ENCODE measurements around the gene NOD2. TPM values are rescaled to one million over a fixed set of nuclear protein-coding genes. Genes with fewer than 3 reads are reported as not detected.

The NOD2 gene
- total RNA-seq, 1 donor from 2014 or later: 0.52 TPM

GRCh38 chr16:50717091-50717490 is 23.7 kb downstream of the NOD2 start:
- H3K9me3 ChIP-seq (replicated peaks): no peaks in the 10 kb centered on the region
- no peak overlapping the region for H3K4me3 ChIP-seq
- H3K36me3 ChIP-seq: no peaks in the 10 kb centered on the region
- H3K27me3 ChIP-seq (ENCODE audit: low read depth): peaks cover 21% of the 10 kb centered on the region
- TF ChIP-seq CTCF (IDR thresholded peaks at IDR 0.05; ENCODE audit: borderline replicate concordance): no peak
- H3K27ac ChIP-seq (replicated peaks): no peak overlapping the region
- H3K4me1 ChIP-seq: peaks cover 2% of the 10 kb centered on the region
- intact Hi-C loops (cut with micrococcal nuclease): no loop called here
- no peak for DNase-seq

- TF ChIP-seq CTCF (IDR thresholded peaks at IDR 0.05; ENCODE audit: borderline replicate concordance): no peak
- intact Hi-C loops (cut with micrococcal nuclease): no loop called here
- no peaks in the 10 kb centered on the region for H3K9me3 ChIP-seq (replicated peaks)
- H3K27ac ChIP-seq (replicated peaks): no peak overlapping the region
- no peaks in the 10 kb centered on the region for H3K4me1 ChIP-seq
- DNase-seq: no peak
- H3K36me3 ChIP-seq: no peaks in the 10 kb centered on the region
- no peak overlapping the region for H3K4me3 ChIP-seq
- H3K27me3 ChIP-seq (ENCODE audit: low read depth): peaks cover 21% of the 10 kb centered on the region
Observed at GRCh38 chr16:50717494-50717893, 24.1 kb downstream of the NOD2 start.

GRCh38 chr16:50718061-50718760 is 24.8 kb downstream of the NOD2 start:
- Histone ChIP-seq H3K27ac (replicated peaks) (no peak overlapping the region), H3K36me3 (no peaks in the 10 kb centered on the region), H3K4me3 (no peak overlapping the region), H3K27me3 (ENCODE audit: low read depth) (peaks cover 21% of the 10 kb centered on the region), H3K9me3 (replicated peaks) (no peaks in the 10 kb centered on the region), H3K4me1 (no peaks in the 10 kb centered on the region)
- intact Hi-C loops (cut with micrococcal nuclease): no loop called here
- TF ChIP-seq CTCF (IDR thresholded peaks at IDR 0.05; ENCODE audit: borderline replicate concordance): no peak
- no peak for DNase-seq

GRCh38 chr16:50718761-50719400 is 25.5 kb downstream of the NOD2 start:
- Histone ChIP-seq H3K36me3 (no peaks in the 10 kb centered on the region), H3K27me3 (ENCODE audit: low read depth) (peaks cover 21% of the 10 kb centered on the region), H3K4me3 (no peak overlapping the region), H3K27ac (replicated peaks) (no peak overlapping the region), H3K4me1 (no peaks in the 10 kb centered on the region), H3K9me3 (replicated peaks) (no peaks in the 10 kb centered on the region)
- DNase-seq: no peak
- intact Hi-C loops (cut with micrococcal nuclease): no loop called here
- no peak for TF ChIP-seq CTCF (IDR thresholded peaks at IDR 0.05; ENCODE audit: borderline replicate concordance)

- TF ChIP-seq CTCF (IDR thresholded peaks at IDR 0.05; ENCODE audit: borderline replicate concordance): no peak
- no peak overlapping the region for H3K4me3 ChIP-seq
- no peaks in the 10 kb centered on the region for H3K9me3 ChIP-seq (replicated peaks)
- intact Hi-C loops (cut with micrococcal nuclease): no loop called here
- no peak overlapping the region for H3K27ac ChIP-seq (replicated peaks)
- no peaks in the 10 kb centered on the region for H3K4me1 ChIP-seq
- no peaks in the 10 kb centered on the region for H3K36me3 ChIP-seq
- H3K27me3 ChIP-seq (ENCODE audit: low read depth): peaks cover 21% of the 10 kb centered on the region
- no peak for DNase-seq
Observed at GRCh38 chr16:50719401-50720337, 26.3 kb downstream of the NOD2 start.
